ENCODE results near the gene VPS25. TPM values are rescaled to one million over a fixed set of nuclear protein-coding genes. Genes with fewer than 3 reads are reported as not detected.

VPS25 gene
- total and polyA plus RNA-seq, 9 of the 15 experiments (the other 6 are each of a cell fraction or from before 2014, with no cell fraction given): 123 to 352 (median 180) TPM

GRCh38 chr17:42743595-42744282, 29.5 kb upstream of the VPS25 start (continued):
- TF ChIP-seq ZBTB11 (CRISPR knock-in tag; IDR thresholded peaks at IDR 0.05) (peak in 1 of 3 experiments; percentile 44; a peak in 2 of 6 replicates), RFX1 (IDR thresholded peaks at IDR 0.05) (no peak), ZNF140 (CRISPR knock-in tag; IDR thresholded peaks at IDR 0.05) (no peak), BRF1 (IDR thresholded peaks at IDR 0.05; ENCODE audit: borderline replicate concordance, extremely low read depth, insufficient read length) (no peak), L3MBTL2 (IDR thresholded peaks at IDR 0.05) (no peak), SMARCA4 (IDR thresholded peaks at IDR 0.05) (peak; percentile 95), HMGN3 (IDR thresholded peaks at IDR 0.05; ENCODE audit: borderline replicate concordance, extremely low read depth, insufficient read length, low read depth, low read length) (peak; percentile 73), MITF (IDR thresholded peaks at IDR 0.05) (no peak), MAFK (IDR thresholded peaks at IDR 0.05; ENCODE audit: low read length) (no peak), BCOR (IDR thresholded peaks at IDR 0.05) (peak; percentile 55; the same call in 1 of the 2 replicates), CREBBP (IDR thresholded peaks at IDR 0.05; ENCODE audit: low read depth, low read length) (no peak), NCOA6 (IDR thresholded peaks at IDR 0.05) (0 out of 2 replicates have a peak, but pooled peaks have one; percentile 22), ZSCAN29 (IDR thresholded peaks at IDR 0.05) (no peak), RBM14 (IDR thresholded peaks at IDR 0.05; ENCODE audit: borderline replicate concordance, insufficient read depth, low read depth, low read length) (no peak), CTCF (IDR thresholded peaks at IDR 0.05 in 2 of 3, conservative IDR thresholded peaks at IDR 0.05 in 1 of 3; ENCODE audit: insufficient read depth in 2 of 3, low read depth in 1 of 3, low read length in 3 of 3) (peak in 1 of 3 experiments; percentile 46; a peak in 2 of 6 replicates), MCM3 (IDR thresholded peaks at IDR 0.05) (no peak), ZNF444 (CRISPR knock-in tag; IDR thresholded peaks at IDR 0.05) (no peak), MEIS2 (IDR thresholded peaks at IDR 0.05; ENCODE audit: partially characterized antibody) (peak; percentile 35), ELK1 (CRISPR knock-in tag; IDR thresholded peaks at IDR 0.05) (no peak), FIP1L1 (IDR thresholded peaks at IDR 0.05; ENCODE audit: low read depth, low read length, poor library complexity, severe bottlenecking) (no peak), ELF4 (CRISPR knock-in tag; IDR thresholded peaks at IDR 0.05) (0 out of 2 replicates have a peak, but pooled peaks have one; percentile 50)
